Measurements from ENCODE around the gene COX6A1.
"Not testable (repeated sequence)": the region's sequence is repeated elsewhere in the genome, so short reads cannot be mapped to it uniquely, and the experiment has no call there.

COX6A1 gene

DNA sequence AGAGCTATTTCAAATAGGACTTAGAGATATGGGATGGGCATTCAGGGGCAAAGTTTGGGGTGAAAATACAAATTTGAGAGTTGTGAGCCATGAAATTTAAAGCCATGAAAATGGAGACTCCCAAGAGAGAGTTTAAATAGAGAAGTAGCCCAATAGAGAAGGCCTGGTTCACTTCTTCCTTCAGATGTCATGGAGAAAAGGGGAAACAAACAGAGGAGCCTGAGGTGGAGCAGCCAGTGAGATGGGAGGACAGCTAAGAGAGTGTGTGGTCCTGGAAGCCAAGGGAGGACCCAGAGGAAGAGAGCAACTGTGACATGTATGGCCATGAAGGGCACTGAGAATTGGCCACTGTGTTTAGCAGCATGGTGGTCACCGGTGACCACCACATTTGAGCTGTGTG lies 45.7 kb downstream of the COX6A1 start:
- H3K4me3 ChIP-seq (ENCODE audit: low read length), result no peak overlapping the region
- no peak for DNase-seq (ENCODE audit: low read depth)
- TF ChIP-seq CTCF (IDR thresholded peaks at IDR 0.05; ENCODE audit: insufficient read depth, low read depth, low read length, missing control alignments), result no peak

DNA sequence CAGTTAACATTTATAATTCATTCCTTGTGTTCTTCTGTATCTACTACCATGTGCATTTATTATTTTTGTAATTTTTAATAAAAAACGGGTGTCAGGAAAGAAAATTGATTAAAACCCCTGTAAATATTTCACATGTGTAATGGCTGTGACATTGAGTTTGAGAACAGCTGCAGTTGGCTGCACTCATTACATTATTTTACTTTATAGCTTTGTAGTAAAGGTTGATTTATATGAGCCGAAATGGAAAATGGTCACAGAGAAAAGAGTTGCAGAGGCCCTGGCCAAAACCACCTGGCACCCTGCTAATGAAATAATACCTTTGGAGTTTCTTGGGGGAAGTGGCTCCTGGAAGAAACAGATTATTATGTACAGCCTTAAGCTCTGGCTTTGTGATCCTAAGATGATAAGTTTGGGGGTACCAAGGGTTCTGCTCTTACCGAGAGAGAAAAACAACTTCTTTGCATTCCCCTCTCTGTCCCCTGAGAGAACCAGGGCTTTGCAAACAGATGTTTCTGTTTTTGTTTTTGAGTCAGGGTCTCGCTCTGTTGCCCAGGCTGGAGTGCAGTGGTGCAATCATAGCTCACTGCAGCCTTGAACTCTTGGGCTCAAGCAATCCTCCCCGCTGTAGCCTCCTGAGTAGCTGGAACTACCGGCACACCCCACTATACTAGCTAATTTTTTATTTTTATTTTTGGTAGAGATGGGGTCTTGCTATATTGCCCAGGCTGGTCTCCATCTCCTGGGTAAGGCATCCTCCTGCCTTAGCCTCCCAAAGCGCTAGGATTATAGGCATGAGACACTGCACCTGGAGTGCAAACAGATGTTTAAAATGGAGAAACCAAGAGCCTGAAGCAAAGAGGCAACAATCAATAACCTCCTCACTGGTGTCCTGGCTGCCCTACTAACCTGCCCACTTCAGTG lies 48.3 kb downstream of the COX6A1 start:
- H3K4me3 ChIP-seq (ENCODE audit: low read length), result no peak overlapping the region
- DNase-seq (ENCODE audit: low read depth), result no peak
- TF ChIP-seq CTCF (IDR thresholded peaks at IDR 0.05; ENCODE audit: insufficient read depth, low read depth, low read length, missing control alignments), result no peak

- not testable (repeated sequence) for DNase-seq (ENCODE audit: low read depth); H3K4me3 ChIP-seq (ENCODE audit: low read length)
Observed at GRCh38 chr12:120487552-120487951, 49.6 kb downstream of the COX6A1 start.

DNA sequence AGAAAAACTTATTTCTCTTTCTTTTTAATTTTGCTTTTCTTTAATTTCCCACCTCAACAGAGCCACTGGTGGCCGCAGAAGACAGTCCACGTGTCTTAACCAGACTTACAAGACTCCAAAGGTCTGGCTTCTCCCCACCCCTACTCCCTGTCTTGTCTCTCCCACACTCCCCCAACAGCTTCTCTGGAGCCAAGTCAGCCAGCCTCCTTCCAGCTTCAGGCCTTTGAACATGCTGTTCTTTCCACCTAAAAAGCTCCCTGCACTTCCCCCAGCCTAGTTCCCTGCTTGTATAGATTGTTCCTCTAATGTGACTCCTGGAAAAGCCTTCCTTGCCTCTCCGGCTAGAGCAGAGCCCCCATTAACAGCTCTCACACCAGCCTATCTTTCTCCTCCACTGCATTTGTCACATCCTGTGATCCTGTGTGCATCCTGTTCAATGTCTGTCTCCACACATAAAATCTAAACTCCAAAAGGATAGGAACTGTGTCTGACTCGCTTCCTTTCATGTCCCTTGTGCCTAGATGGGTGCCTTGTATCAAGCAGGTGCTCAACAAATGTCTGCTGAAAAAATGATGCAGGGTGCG lies 50.2 kb downstream of the COX6A1 start:
- no peak overlapping the region for H3K4me3 ChIP-seq (ENCODE audit: low read length)
- DNase-seq (ENCODE audit: low read depth), result no peak
- no peak for TF ChIP-seq CTCF (IDR thresholded peaks at IDR 0.05; ENCODE audit: insufficient read depth, low read depth, low read length, missing control alignments)

GRCh38 chr12:120489018-120489417 lies 51.1 kb downstream of the COX6A1 start:
- no peak for DNase-seq (ENCODE audit: low read depth)
- no peak for TF ChIP-seq CTCF (IDR thresholded peaks at IDR 0.05; ENCODE audit: insufficient read depth, low read depth, low read length, missing control alignments)
- H3K4me3 ChIP-seq (ENCODE audit: low read length), result no peak overlapping the region

GRCh38 chr12:120490325-120490724 lies 52.4 kb downstream of the COX6A1 start:
- H3K4me3 ChIP-seq (ENCODE audit: low read length), result no peak overlapping the region
- no peak for TF ChIP-seq CTCF (IDR thresholded peaks at IDR 0.05; ENCODE audit: insufficient read depth, low read depth, low read length, missing control alignments)
- no peak for DNase-seq (ENCODE audit: low read depth)

Measured in epithelial cell of esophagus (primary cell).